Keratinocyte (primary cell): ENCODE data around the gene PRRT1B.

Source experiments
- CTCF ChIP-seq, 3 experiments: IDR thresholded peaks in 1 of 3; conservative IDR thresholded peaks in 1 of 3; optimal IDR thresholded peaks in 1 of 3; 2 replicates in 2 of 3; 3 replicates in 1 of 3; pipeline versions ENCODE3 to v1.5.1; 2011; ENCODE audit warnings: low read length in 3 of 3, mild to moderate bottlenecking in 3 of 3, moderate library complexity in 2 of 3, control low read depth in 1 of 3, inconsistent platforms in 1 of 3; ENCODE audit not compliant: insufficient read depth in 2 of 3; ENCODE audit errors: extremely low read depth in 1 of 3
- EZH2 ChIP-seq: IDR thresholded peaks from one replicate; pipeline ENCODE4 v1.6.1; 2012; ENCODE audit warnings: inconsistent platforms, mild to moderate bottlenecking, low read length, moderate library complexity

GRCh38 chr9:131528186-131528585, 17.1 kb upstream of the PRRT1B start:
- TF ChIP-seq EZH2 (no peak), CTCF (optimal IDR thresholded peaks at IDR 0.05 in 1 of 3, IDR thresholded peaks at IDR 0.05 in 1 of 3, conservative IDR thresholded peaks at IDR 0.05 in 1 of 3; ENCODE audit: extremely low read depth in 1 of 3, insufficient read depth in 2 of 3, low read length in 3 of 3) (no peak)
